SH-SY5Y (cell line): ENCODE results near the gene NHP2.

Source experiments
- GATA2 ChIP-seq: IDR thresholded peaks from 2 replicates; pipeline ENCODE4 v1.6.1; 2011; ENCODE audit warnings: mild to moderate bottlenecking, low read depth, low read length
- GATA3 ChIP-seq: IDR thresholded peaks from 2 replicates; pipeline ENCODE4 v1.6.1; 2011; ENCODE audit warnings: low read depth, mild to moderate bottlenecking, low read length, moderate library complexity

DNA sequence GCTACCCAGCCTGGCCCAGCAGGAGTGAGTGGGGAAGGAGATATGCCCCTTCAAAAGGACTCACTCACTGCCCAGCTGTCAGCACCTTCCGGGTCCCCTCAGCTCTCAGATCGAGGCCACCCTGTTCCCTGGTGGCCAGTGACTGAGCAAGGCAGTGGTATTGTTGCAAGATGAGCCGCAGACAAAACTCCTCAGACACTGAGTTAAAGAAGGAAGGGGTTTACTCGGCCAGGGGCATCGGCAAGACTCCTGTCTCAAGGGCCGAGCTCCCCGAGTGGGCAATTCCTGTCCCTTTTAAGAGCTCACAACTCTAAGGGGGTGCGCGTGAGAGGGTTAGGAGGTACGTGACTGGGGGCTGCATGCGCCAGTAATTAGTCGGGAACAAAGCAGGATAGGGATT, 50.1 kb downstream of the NHP2 start:
- TF ChIP-seq GATA2 (no peak), GATA3 (no peak)
